Cardiac atrium fibroblast (primary cell): ENCODE measurements around the gene LIPH. TPM values are rescaled to one million over a fixed set of nuclear protein-coding genes. Genes with fewer than 3 reads are reported as not detected.

Source experiments
- total RNA-seq: library from RNA; depleted of rRNA; stranded (reverse); fragments of >200 nt; gene quantifications from 2 replicates; pipeline ENCODE4 v1.2.3, GENCODE V29; 2015

LIPH gene
- 5.2 and 6.5 TPM in 2 replicates for total RNA-seq

DNA sequence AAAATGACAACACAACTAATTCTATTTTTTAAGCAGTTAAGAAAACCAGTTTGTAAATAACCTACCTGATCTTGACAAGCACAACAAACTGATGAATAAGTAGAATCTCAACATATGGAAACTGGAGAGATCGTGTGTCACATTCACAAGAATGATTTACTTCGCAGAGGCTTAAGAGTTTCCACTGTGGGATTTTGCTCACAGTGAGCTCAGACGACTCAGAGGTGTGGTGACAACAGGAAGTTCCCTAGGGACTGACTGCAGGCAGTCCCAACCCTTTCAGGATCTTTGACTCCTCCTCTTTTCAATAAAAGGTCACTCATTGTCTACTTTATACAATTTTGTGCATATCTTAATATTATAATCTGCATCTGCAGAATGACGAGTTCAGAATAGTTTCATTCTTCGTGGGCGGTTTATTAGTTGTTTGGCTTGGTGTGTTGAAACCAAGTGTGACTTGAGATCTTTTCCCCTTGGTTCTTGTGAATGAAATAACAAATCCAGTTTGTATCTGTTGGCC is at the start of gene LIPH:
TSS of gene LIPH (minus strand) at position 231 of the 520 bp plus-strand sequence. CDS start at position 114, 117 bp downstream.

DNA sequence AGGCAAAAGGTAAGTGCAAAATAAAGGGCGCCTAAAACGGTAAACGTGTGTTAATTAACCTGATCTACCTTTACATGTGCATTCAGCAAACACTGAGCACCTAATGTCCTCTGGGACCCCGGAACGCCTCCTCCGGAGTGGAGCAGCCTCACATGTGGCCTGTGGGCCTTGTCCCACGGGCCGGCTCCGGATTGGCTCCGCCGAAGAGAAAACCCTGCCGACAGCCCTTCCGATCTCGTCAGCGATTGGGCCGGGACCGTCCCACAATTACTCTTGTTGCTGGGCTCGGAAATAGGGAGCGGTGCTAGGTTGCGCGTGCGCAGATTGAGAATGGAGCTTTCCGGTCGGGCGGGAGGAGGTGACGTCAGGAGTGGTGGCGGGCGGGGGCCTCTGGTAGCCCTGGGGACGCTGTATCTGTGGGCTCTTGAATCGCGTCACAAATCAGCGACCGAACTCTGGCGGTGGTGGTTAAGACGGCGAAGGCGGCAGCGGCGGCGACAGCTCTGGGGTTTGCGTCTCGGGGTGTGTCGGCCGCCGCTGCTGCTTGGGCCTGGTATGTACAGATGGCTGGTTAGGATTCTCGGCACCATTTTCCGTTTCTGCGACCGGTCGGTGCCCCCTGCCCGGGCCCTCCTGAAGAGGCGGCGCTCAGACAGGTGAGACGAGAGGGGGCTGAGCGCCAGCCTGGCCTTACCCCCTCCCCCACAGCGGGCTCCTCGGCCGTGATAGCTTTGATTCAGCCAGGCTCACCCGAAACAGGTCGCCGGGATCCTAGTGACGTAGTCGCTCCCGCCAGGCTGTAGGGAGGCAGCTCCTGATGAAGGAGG is 33.7 kb upstream of the LIPH start, which contains the start of gene SENP2:
TSS of gene SENP2 (plus strand) at position 437 of the 827 bp plus-strand sequence. CDS start at position 556, 119 bp downstream.

DNA sequence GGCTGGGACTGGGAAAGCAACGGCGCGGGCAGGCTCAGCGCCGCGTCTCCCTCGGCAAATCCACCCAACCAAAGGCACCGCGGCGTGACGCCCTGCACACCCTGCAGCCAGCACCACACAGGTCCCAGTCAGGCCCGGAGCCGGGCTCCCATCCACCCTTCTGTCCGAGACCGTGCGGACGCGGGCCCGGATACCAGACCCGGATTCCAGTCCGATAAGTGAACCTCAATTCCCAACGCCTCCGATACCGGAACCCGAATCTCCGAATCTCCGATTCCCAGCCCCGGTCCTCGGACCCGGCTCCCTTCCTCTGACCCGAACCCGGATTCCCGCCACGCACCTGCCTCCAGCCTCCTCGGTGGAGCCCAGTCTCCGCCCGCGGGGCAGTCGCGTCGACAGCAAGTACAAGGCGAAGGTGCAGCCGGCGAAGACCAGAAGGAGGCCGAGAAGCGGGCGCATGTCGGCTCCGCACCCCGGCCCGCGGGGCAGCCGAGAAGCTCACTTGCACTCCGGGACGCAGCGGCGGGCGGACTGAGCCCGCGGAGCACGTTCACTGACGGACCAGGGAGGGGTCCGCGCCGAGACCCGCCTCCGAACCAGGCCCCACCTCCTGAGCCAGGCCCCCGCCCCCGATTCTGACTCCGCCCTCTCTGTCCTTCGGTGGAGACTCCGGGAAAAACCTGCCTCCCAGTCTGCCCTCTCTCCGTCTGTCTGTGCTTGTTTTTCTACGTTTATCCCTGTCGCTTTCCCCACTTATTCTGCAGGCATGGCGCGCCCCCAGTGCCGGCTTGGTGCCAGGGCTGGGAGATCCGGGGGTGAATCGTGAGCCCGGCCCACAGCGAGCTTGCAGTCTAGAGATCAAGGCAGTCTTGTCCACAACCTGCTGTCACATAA is 53.6 kb downstream of the LIPH start, which contains the start of gene TMEM41A:
TSS of gene TMEM41A (minus strand) at position 533 of the 894 bp plus-strand sequence. CDS start at position 459, 74 bp downstream.

Other genes starting within 250 kb of the LIPH start
- gene MAP3K13, start 189.5 kb downstream of the LIPH start, total RNA-seq: 17.7 and 24.4 TPM in 2 replicates
- gene TMEM41A, start 53.6 kb downstream of the LIPH start, total RNA-seq: 8.1 and 10.7 TPM in 2 replicates
- 27.4 and 30.9 TPM in 2 replicates for gene SENP2, start 33.7 kb upstream of the LIPH start, total RNA-seq